ENCODE data around the gene PSORS1C2.
"Not testable (repeated sequence)": the region's sequence is repeated elsewhere in the genome, so short reads cannot be mapped to it uniquely, and the experiment has no call there.

DNA sequence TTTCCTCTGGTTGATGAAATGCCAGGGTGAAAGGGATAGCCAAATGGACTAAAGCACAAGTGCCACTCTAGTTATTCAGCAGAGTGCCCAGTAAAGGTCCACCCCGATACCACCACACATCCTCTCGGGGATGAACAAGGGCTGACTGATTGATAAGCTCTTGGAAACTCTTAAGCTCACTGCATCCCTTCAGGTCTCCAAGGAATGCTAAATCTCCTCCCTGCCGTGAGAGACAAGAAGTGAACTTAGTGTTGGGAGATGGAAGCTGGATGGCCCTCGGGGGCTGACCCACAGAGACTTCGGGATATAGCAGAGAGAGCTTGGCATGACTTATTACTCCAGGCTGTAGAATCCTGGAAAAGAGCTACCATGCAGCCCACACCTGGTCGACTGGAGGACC, 45.0 kb upstream of the PSORS1C2 start:
- TF ChIP-seq, protein P1, sequence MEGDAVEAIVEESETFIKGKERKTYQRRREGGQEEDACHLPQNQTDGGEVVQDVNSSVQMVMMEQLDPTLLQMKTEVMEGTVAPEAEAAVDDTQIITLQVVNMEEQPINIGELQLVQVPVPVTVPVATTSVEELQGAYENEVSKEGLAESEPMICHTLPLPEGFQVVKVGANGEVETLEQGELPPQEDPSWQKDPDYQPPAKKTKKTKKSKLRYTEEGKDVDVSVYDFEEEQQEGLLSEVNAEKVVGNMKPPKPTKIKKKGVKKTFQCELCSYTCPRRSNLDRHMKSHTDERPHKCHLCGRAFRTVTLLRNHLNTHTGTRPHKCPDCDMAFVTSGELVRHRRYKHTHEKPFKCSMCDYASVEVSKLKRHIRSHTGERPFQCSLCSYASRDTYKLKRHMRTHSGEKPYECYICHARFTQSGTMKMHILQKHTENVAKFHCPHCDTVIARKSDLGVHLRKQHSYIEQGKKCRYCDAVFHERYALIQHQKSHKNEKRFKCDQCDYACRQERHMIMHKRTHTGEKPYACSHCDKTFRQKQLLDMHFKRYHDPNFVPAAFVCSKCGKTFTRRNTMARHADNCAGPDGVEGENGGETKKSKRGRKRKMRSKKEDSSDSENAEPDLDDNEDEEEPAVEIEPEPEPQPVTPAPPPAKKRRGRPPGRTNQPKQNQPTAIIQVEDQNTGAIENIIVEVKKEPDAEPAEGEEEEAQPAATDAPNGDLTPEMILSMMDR (IDR thresholded peaks at IDR 0.05; ENCODE audit: insufficient read depth, low read length, poor library complexity, severe bottlenecking), result not testable (repeated sequence)
- TF ChIP-seq EZH2phosphoT487 (conservative IDR thresholded peaks at IDR 0.05; ENCODE audit: low read length), result not testable (repeated sequence)

Measured in SU-DHL-6 (cell line).